Activated CD4-positive, alpha-beta T cell treated with anti-CD3 and anti-CD28 coated beads, Interleukin-2, amount 50 U/mL, for 24 hours (primary cell): ENCODE data around the gene BICC1.
"Not testable (repeated sequence)": the region's sequence is repeated elsewhere in the genome, so short reads cannot be mapped to it uniquely, and the experiment has no call there.

Experiments used
- DNase-seq, 2 donors: peaks; one replicate each; pipeline ENCODE4 v3.0.0-alpha.2; 2020; ENCODE audit warnings: low read depth in 1 of 2, low spot score in 1 of 2

BICC1 gene

GRCh38 chr10:58567652-58568051 is 55.0 kb downstream of the BICC1 start:
- DNase-seq = no peak

DNA sequence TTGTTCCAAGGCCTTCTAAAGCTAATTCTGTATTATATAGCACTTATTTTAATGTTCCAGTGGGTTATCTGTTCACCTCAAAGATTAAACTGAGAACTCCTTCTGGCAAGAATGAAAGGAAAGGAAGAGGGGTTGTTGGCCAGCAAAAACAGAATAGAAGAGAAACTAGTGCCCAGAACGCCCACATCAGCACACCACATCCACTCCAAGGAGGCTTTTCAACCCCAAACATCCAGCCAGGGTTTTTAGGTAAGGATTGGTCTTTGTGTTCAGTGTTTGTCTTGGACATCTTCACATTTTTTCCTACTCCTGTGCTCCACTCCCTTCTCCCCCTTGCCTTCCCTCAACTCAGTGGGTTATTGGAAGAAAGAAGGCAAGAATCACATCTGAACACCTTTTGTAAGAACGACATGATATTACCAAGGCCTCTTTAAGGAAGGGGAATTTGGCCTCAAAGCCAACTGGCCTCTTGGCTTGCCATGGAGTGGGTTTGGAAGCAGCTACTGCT is 55.8 kb downstream of the BICC1 start:
- DNase-seq = no peak

DNA sequence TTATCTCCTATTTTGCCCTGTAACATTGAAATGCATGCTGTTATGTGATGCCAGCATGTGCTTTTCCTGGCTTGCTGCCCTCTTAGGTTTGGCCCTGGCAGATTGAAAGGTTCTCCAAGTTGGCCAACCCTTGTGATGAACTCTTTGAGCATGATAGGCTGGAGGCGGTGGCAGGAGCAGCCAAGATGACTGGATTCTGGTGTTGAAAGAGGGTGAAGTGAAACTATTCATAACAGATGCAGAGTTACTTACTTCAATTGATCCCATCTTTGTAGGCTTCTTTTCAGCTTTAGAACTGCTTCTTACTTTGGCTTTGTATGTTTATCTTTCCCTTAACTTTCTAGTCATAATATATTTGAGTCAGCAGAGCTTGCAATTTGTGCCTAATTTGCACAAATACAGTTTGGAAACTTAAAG is 57.6 kb downstream of the BICC1 start:
- no peak for DNase-seq

- no peak for DNase-seq
Observed at GRCh38 chr10:58570979-58571378, 58.3 kb downstream of the BICC1 start.

DNA sequence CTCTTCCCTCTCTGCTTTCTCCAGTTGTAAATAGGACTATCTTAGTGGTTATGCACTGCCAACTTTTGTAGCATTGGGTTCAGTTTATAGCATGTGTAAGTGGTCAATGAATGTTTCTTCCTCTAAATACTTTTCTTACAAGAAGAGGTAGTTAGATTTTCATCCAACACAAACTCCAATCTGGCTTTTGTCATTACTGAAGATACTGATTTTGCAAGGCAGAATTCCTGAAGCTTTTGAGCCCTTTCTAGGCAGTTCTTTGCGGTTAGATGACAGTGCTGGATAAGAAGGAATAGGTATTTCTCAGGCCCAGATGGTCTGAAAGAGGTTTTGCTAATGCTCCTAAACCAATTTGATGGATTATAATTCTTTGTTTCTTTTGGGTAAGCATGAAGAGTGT is 60.5 kb downstream of the BICC1 start:
- no peak for DNase-seq

- DNase-seq = no peak
Observed at GRCh38 chr10:58574058-58574457, 61.4 kb downstream of the BICC1 start.

- no peak for DNase-seq
Observed at GRCh38 chr10:58575491-58575890, 62.8 kb downstream of the BICC1 start.

- DNase-seq = no peak
Observed at GRCh38 chr10:58576751-58577436, 64.2 kb downstream of the BICC1 start.

DNA sequence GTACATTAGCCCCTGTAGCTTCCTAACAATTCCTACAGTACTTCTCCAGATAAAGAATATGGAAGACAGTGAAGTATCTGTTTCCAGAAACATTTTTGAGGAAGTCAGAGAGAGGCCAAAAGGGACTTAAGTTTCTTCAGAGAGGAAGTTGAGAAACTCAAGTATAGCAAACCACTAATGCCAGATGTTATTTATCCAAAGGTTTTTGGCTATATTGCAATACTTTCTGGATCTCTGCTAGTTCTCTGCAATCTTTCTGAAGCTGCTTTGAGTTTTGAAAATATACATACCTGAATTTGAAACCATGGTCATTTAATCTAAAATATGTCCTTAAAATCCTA is 64.7 kb downstream of the BICC1 start:
- DNase-seq = no peak

DNA sequence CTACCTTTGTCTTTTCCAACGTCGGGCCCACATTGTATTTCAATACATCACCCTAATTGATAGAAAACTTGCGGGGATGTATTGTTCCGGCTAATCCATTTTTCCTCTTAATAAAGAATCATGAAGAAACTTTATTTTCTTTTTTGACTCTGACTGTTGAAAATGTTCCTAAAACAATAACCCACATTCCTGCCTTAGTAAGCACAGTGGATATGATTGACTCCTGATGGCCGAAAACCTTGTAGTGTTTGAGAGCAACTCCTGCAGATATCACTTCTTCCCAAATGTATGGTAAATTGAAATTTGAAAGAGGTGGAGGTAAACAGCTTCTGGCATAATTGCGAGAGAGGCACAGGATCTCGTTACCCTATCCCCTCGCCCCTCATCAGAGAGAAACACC is 65.7 kb downstream of the BICC1 start:
- no peak for DNase-seq

- DNase-seq = no peak
Observed at GRCh38 chr10:58579011-58579655, 66.5 kb downstream of the BICC1 start.

DNA sequence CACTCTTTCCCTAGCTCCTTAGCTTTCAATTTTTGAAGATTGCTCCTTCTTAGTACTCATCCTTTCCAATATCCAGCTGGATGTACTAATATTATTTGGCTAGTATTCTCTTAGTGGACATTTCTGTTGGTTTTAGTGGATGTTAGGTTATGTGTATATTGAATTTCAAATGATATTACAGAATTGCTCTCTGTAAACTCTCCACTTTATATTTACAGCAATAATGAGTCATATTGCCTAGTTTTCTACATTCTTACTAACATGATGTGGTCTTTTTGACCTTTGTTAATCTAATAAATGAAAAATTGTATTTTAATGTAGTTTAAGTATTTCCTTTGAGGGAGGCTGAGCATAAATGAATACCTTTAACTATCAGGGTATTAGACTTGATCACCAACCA is 69.4 kb downstream of the BICC1 start:
- DNase-seq = no peak

DNA sequence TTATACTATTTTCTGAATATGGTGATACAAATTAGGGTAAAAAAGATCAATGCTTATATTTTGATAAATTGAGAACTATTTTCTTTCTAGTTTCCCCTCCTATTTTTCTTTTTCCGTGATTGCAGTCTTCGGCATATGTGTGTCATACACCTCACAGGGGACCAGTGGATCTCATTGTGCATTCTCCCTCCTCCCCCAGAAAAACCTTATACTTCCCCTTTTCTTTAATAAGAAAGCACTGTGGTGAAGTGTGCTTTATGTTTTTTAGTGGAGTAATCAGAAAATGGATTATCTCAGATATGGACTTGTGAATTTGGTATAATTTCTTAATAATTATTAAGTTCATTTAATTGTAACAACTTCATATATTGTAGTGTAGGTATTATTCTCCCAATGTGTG is 72.8 kb downstream of the BICC1 start:
- DNase-seq = no peak

GRCh38 chr10:58586282-58587245 is 73.9 kb downstream of the BICC1 start:
- no peak for DNase-seq

DNA sequence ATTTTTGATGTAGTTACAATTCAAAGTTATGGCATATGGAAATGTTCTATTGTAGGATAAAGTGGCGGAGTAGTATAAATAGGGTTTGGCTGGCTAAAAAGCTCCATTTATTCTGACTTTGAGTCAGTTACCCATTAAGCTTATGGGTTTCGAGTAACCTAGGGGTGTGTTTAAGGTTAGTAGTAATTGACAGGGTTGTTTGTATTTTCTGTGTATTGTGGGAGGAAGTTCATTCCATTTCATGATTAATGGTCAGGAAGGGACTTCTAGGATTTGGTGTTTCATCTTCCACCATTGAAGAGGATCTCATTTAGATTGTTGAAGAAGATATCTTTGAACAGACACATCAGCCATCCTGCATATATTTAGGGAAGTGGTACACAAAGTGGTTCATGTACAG is 75.0 kb downstream of the BICC1 start:
- DNase-seq = no peak

DNA sequence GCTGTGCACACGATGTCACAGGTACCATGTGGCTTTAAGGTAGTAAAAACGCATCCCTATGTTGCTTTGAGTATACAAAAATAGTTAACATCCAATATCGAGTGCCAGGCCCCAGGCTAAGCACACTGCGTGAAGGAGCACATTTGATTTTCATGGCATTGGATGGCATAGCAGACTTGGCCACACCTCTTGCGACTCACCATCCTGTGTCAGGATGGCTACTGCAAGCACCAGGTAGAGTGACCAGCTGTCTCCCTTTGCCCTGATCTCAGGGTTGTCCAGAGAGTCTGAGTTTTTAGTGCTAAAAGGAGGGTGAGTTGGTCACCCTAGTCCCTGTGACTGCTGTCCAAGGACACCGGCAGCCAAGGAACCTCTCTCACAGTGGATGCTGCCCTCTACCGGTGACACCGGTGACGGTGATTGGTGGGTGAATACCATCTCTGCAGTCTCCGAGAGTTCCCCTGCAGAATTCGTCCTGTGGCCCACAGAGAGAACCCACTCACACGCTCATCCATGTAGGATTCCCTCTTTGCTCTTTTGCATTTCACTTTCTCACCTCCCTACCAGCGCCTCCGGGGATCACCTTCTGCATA is 76.1 kb downstream of the BICC1 start:
- no peak for DNase-seq

DNA sequence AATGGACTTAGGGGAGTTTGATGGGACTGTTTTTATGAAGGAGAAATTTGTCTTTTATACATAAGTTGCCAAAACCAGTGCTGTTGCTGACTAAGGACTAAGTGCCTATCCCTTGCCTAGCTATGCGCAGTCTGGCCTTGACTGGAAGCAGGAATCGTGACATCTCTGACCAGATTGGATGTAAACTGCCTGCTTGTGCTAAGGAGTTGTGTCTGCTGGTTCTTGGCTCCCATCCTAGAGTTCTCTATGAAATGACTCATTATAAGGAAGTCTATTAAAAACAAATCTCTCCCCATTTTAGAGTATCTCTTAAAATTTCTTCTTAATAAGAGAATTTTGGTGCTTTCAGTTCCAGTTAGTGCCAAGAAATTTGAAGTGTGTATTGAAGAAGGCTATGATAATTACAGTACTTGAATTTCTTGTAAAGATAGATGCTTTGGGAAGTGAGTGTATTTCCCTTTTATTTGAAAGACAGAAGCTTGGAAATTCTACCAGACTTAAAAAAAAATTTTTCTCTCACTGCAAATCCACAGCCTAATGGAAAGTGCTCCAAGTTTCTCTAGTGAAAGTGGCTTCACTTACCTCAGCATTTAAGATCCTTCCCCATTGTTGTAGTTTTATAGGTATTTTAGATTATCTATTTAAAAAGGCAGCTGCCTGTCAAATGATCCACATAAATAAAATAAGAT is 77.6 kb downstream of the BICC1 start:
- DNase-seq = no peak

- DNase-seq = no peak
Observed at GRCh38 chr10:58590924-58591323, 78.3 kb downstream of the BICC1 start.

- no peak for DNase-seq
Observed at GRCh38 chr10:58593008-58593407, 80.3 kb downstream of the BICC1 start.

- not testable (repeated sequence) for DNase-seq
Observed at GRCh38 chr10:58597211-58597610, 84.5 kb downstream of the BICC1 start.
